PC-3 (cell line): ENCODE results near the gene PTN. TPM values are rescaled to one million over a fixed set of nuclear protein-coding genes. Genes with fewer than 3 reads are reported as not detected.

Experiments
- ATAC-seq: fragments of 200-7000 bp; cut with Tn5 transposase; 2 replicates; pipeline ENCODE4 v1.9.1; 2020; ENCODE audit warnings: mild to moderate bottlenecking, moderate library complexity
- BruUV-seq: library from RNA; stranded (reverse); fragments of 400-500 nt; replicated peaks from 2 replicates; lab custom pipeline; 2021; lab: Mats Ljungman, UMichigan
- CTCF ChIA-PET: fragments of 300-600 bp; sonication (Branson Sonifier 250); formaldehyde crosslinking; loops from one replicate; lab custom pipeline; 2022; ENCODE audit warnings: antibody characterized with exemption; lab: Charles Lee
- POLR2A ChIA-PET: fragments of 300-600 bp; sonication (Branson Sonifier 250); formaldehyde crosslinking; loops from one replicate; lab custom pipeline; 2022; ENCODE audit warnings: antibody characterized with exemption; ENCODE audit not compliant: unreplicated experiment; lab: Charles Lee
- DNase-seq: peaks from one replicate; pipeline ENCODE4 v3.0.0-alpha.2; 2015
- H2AFZ ChIP-seq: fragments of 300-600 bp; sonication (generic); 2 replicates; pipeline ENCODE4 v1.6.0; 2016; ENCODE audit warnings: antibody characterized with exemption, low read length
- H3F3A ChIP-seq: fragments of 300-600 bp; sonication (generic); one replicate; pipeline ENCODE4 v1.6.0; 2017; ENCODE audit warnings: antibody characterized with exemption, low read length, control low read depth, mild to moderate bottlenecking; ENCODE audit not compliant: unreplicated experiment
- H3K27ac ChIP-seq: fragments of 300-600 bp; sonication (generic); 2 replicates; pipeline ENCODE4 v1.5.1; 2016; ENCODE audit warnings: mild to moderate bottlenecking, low read length
- H3K27me3 ChIP-seq: fragments of 300-600 bp; sonication (generic); 2 replicates; pipeline ENCODE4 v1.6.1; 2016; ENCODE audit warnings: low read length, mixed read lengths
- H3K36me3 ChIP-seq: fragments of 300-600 bp; sonication (generic); 2 replicates; pipeline ENCODE4 v1.6.1; 2016; ENCODE audit warnings: low read depth, mixed run types, low read length, mixed read lengths
- H3K4me1 ChIP-seq: fragments of 300-600 bp; sonication (generic); 2 replicates; pipeline ENCODE4 v1.5.1; 2016; ENCODE audit warnings: low read length; ENCODE audit not compliant: insufficient read depth
- H3K4me2 ChIP-seq: fragments of 300-600 bp; sonication (generic); 2 replicates; pipeline ENCODE4 v1.6.0; 2016; ENCODE audit warnings: low read length
- H3K4me3 ChIP-seq: fragments of 300-600 bp; sonication (generic); 2 replicates; pipeline ENCODE4 v1.5.1; 2016; ENCODE audit warnings: mild to moderate bottlenecking, low read length, mixed read lengths
- H3K79me2 ChIP-seq: fragments of 300-600 bp; sonication (generic); 2 replicates; pipeline ENCODE4 v1.6.1; 2017; ENCODE audit warnings: low read length, mixed read lengths
- H3K9ac ChIP-seq: fragments of 300-600 bp; sonication (generic); 2 replicates; pipeline ENCODE4 v1.6.0; 2016; ENCODE audit warnings: mild to moderate bottlenecking, low read length
- H3K9me2 ChIP-seq: fragments of 300-600 bp; sonication (generic); replicated peaks from 2 replicates; pipeline ENCODE4 v1.6.1; 2016; ENCODE audit warnings: mixed run types, low read length, mixed read lengths
- H3K9me3 ChIP-seq: fragments of 300-600 bp; sonication (generic); 2 replicates; pipeline ENCODE4 v1.6.1; 2016; ENCODE audit warnings: low read length, mixed read lengths
- H4K20me1 ChIP-seq: fragments of 300-600 bp; sonication (generic); 2 replicates; pipeline ENCODE4 v1.6.1; 2016; ENCODE audit warnings: low read length, mixed read lengths
- EZH2 ChIP-seq: fragments of 300-600 bp; sonication (generic); IDR thresholded peaks from one replicate; pipeline ENCODE4 v1.6.1; 2017; ENCODE audit warnings: antibody characterized with exemption, mild to moderate bottlenecking, low read length; ENCODE audit not compliant: unreplicated experiment
- EZH2phosphoT487 ChIP-seq: fragments of 300-600 bp; sonication (generic); IDR thresholded peaks from 2 replicates; pipeline ENCODE4 v1.6.1; 2018; ENCODE audit warnings: mild to moderate bottlenecking, antibody characterized with exemption, low read length, borderline replicate concordance
- intact Hi-C: fragments of 100-400 bp; cut with micrococcal nuclease; formaldehyde crosslinking; loops from 2 replicates; pipeline ENCODE4 v1.9.0; 2023
- total RNA-seq: library from RNA; depleted of rRNA; stranded (reverse); fragments of >200 nt; gene quantifications from 2 replicates; pipeline ENCODE4 v1.2.3, GENCODE V29; 2014
- TF ChIP-seq, protein P1 (sequence below): fragments of 300-600 bp; sonication (generic); conservative IDR thresholded peaks from 2 replicates; pipeline ENCODE4 v1.5.1; 2017; ENCODE audit warnings: antibody characterized with exemption, low read depth, mild to moderate bottlenecking, low read length

Gene PTN
- total RNA-seq, 1 experiment from 2014 or later: 0.07 TPM

DNA sequence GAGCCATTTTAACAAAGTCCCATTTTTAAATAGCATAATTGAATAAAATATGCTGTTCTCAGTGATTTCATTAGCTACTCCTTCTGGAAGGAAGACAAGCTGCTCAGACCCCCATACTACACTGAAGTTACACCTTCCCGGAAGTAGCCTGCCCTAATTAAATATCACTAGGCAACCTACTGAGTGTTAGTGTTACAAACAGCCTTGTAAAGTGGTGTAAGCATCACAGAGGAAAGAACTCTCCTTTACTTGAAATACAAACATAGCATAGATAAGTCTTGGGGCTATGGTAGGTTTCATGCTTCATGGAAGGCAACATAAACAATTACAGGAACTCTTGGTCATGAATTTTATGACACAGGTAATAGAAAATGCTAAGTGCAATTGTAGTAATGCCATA lies 43.4 kb upstream of the PTN start:
- Histone ChIP-seq H3K79me2 (no peaks in the 10 kb centered on the region), H4K20me1 (no peaks in the 10 kb centered on the region), H3K9ac (no peak overlapping the region), H3K9me2 (no peaks in the 10 kb centered on the region), H3K4me2 (no peak overlapping the region), H3K4me1 (no peaks in the 10 kb centered on the region), H3K4me3 (no peak overlapping the region), H2AFZ (no peak overlapping the region), H3K36me3 (no peaks in the 10 kb centered on the region), H3F3A (no peaks in the 10 kb centered on the region), H3K9me3 (no peaks in the 10 kb centered on the region), H3K27ac (no peak overlapping the region), H3K27me3 (peaks cover 53% of the 10 kb centered on the region)
- DNase-seq (no peak), ATAC-seq (no peak)
- TF ChIP-seq EZH2 (no peak), EZH2phosphoT487 (no peak)
- TF ChIP-seq, protein P1, sequence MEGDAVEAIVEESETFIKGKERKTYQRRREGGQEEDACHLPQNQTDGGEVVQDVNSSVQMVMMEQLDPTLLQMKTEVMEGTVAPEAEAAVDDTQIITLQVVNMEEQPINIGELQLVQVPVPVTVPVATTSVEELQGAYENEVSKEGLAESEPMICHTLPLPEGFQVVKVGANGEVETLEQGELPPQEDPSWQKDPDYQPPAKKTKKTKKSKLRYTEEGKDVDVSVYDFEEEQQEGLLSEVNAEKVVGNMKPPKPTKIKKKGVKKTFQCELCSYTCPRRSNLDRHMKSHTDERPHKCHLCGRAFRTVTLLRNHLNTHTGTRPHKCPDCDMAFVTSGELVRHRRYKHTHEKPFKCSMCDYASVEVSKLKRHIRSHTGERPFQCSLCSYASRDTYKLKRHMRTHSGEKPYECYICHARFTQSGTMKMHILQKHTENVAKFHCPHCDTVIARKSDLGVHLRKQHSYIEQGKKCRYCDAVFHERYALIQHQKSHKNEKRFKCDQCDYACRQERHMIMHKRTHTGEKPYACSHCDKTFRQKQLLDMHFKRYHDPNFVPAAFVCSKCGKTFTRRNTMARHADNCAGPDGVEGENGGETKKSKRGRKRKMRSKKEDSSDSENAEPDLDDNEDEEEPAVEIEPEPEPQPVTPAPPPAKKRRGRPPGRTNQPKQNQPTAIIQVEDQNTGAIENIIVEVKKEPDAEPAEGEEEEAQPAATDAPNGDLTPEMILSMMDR: no peak
- ChIA-PET CTCF (no interaction called here), POLR2A (no interaction called here)
- intact Hi-C loops: no loop called here
- BruUV-seq: no TSS peak

DNA sequence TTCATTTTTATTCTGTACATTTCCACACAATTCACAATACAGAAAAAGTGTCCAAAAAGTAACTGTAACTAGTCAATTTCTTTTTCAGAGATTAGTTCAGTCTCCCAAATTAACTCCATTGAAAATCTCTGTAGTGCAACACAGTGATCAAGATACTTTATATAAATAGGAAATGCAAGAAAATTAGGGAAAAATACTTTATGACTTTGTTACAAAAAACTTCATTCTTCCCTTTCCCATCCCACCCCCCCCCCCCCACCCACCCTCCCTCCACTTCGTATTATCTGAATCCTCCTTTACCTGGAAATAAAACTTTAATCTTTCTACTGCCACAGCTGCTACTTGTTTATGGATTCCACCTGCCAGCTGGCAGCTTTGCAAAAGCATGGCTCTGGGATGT lies 37.5 kb upstream of the PTN start:
- H3K4me2 ChIP-seq: no peak overlapping the region
- H3K36me3 ChIP-seq: no peaks in the 10 kb centered on the region
- no peaks in the 10 kb centered on the region for H3K4me1 ChIP-seq
- ChIA-PET CTCF (no interaction called here), POLR2A (no interaction called here)
- intact Hi-C loops: no loop called here
- no peaks in the 10 kb centered on the region for H3F3A ChIP-seq
- no peak overlapping the region for H3K4me3 ChIP-seq
- peaks cover 41% of the 10 kb centered on the region; the same call in 1 of the 2 replicates for H3K27me3 ChIP-seq
- ATAC-seq (no peak), DNase-seq (no peak)
- H3K9ac ChIP-seq: no peak overlapping the region
- no peak overlapping the region for H2AFZ ChIP-seq
- no peaks in the 10 kb centered on the region for H3K9me2 ChIP-seq
- no peak overlapping the region for H3K27ac ChIP-seq
- H3K79me2 ChIP-seq: no peaks in the 10 kb centered on the region
- H3K9me3 ChIP-seq: no peaks in the 10 kb centered on the region
- no TSS peak for BruUV-seq
- H4K20me1 ChIP-seq: no peaks in the 10 kb centered on the region
- TF ChIP-seq, protein P1: no peak
- TF ChIP-seq EZH2phosphoT487: no peak
- TF ChIP-seq EZH2: no peak

DNA sequence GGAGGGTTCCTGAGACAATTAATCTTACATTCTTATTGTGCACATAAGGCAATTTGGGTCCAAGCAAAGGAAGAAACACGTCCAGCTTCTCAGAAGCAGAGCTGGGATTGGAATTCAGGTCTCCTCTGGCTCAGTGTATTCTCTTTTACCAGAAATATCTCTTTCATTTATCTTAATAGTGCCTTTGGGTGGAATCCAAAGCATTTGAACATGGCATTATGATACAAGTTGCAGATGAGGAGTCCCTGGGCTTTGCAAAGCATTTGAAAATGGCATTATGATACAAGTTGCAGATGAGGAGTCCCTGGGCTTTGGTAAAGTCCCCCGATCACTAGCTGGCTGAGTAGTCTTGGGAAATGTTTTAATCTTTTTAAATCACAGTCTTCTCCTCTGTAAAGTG lies 30.0 kb upstream of the PTN start:
- Histone ChIP-seq H3K79me2 (no peaks in the 10 kb centered on the region), H3K4me1 (no peaks in the 10 kb centered on the region), H2AFZ (no peak overlapping the region), H3K9ac (no peak overlapping the region), H3K9me2 (no peaks in the 10 kb centered on the region), H3F3A (no peaks in the 10 kb centered on the region), H4K20me1 (no peaks in the 10 kb centered on the region), H3K9me3 (no peaks in the 10 kb centered on the region), H3K27ac (no peak overlapping the region), H3K4me2 (no peak overlapping the region), H3K27me3 (peaks cover 22% of the 10 kb centered on the region; the same call in 1 of the 2 replicates), H3K4me3 (no peak overlapping the region), H3K36me3 (no peaks in the 10 kb centered on the region)
- no peak for TF ChIP-seq EZH2phosphoT487
- no peak for TF ChIP-seq EZH2
- TF ChIP-seq, protein P1: no peak
- CTCF ChIA-PET: no interaction called here
- DNase-seq (no peak), ATAC-seq (no peak)
- intact Hi-C loops: no loop called here
- POLR2A ChIA-PET: no interaction called here
- no TSS peak for BruUV-seq
